Femur (tissue), 1 donor: ENCODE data around the gene LGI2.

Experiments
- DNase-seq: peaks from one replicate; pipeline ENCODE4 v3.0.0-alpha.2; 2017

LGI2 gene

DNA sequence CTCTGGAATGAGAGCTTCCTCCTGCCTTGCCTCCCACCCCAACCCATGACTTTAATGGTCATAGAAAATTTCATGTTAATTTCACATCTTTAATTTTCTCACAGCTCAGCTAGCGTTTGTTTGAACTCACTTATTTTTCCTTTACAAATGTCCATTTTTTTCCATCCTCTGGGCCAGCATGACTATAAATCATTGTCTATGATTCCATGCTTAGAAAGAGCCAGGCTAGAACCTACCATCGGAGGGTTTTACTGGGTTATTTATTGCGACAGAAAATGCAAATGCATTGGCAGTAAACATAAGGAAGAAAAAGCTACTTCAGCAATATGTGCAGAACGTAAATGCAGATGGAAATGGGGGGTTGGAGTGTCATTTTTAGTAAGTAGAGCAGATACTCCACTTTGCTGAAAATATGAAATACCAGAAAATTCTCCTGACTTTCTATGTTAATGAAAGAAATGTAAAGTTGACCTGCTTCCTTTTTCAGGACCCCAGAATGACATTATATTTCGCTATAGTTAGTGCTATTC lies 37.1 kb downstream of the LGI2 start:
- DNase-seq: no peak

DNA sequence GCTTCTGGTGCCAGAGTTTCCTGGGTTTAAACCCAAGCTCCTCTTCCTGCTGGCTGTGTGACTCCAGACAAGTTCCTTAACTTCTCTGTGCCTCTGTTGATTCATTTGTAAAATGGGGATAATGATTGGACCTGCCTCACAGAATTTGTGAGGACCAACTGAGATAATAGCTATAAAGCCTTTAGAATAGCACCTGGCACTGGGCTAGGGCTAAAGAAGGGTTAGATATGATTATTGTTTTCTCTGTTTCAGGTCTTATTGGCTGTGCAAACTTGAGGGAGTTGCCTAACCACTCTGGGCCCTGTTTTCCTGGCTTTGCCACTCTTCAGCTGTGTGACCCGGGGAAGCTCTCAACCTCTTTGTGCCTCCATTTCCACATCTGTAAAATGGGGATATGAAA lies 37.8 kb downstream of the LGI2 start:
- no peak for DNase-seq

DNA sequence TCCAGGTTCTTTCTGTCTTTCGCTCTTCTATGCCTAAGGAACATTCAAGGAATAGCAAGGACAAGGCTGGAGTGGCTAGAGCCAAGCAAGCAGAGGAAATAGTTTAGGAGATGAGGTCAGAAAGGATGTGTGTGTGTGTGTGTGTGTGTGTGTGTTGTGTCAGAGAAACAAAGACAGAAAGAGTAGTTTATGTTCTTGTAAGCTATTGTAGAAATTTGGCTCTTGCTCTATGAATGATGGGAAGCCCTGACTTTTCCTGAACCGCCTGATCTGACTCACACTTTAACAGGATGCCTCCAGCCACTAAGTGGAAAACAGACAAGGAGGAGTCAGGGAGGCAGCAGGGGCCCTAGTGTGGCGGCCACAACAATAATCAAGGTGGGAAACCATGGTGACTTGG lies 39.7 kb downstream of the LGI2 start:
- no peak for DNase-seq

DNA sequence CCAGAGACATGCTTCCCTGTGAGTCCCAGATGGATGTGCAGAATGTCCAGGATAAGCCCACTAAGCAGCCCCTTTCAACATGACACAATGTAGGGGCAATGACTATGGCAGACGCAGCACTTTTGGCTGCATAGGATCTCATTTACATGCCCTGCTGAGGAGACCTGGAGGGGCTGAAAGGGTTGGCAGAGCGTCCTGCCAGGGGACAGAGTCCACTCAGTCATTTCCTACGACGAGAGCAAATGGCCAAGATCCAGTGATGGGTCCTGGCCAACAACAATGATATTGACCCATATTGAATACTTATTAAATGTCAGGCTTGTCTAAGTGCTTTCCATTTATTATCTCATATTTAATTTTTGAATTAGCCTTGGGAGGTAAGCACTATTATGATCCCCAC lies 41.4 kb downstream of the LGI2 start:
- DNase-seq: no peak

DNA sequence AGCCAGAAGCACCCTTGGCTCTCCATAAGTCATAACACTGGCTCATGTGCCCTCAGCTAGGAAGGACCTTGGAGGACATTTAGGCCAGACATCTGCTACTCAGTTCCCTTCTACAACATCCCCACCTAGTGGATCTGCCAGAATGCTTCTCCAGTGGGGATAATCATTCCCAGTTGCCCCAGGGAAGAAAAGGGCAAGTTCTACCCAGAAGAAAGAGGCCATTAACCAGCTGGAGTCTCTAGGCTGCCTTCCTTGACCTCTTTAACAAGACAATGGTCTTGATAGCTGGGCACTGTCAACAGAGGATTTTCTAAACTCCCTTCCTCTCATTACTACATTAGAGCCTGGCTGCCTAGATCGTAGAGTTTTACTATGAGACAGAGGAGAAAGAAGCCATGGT lies 42.0 kb downstream of the LGI2 start:
- no peak for DNase-seq

DNA sequence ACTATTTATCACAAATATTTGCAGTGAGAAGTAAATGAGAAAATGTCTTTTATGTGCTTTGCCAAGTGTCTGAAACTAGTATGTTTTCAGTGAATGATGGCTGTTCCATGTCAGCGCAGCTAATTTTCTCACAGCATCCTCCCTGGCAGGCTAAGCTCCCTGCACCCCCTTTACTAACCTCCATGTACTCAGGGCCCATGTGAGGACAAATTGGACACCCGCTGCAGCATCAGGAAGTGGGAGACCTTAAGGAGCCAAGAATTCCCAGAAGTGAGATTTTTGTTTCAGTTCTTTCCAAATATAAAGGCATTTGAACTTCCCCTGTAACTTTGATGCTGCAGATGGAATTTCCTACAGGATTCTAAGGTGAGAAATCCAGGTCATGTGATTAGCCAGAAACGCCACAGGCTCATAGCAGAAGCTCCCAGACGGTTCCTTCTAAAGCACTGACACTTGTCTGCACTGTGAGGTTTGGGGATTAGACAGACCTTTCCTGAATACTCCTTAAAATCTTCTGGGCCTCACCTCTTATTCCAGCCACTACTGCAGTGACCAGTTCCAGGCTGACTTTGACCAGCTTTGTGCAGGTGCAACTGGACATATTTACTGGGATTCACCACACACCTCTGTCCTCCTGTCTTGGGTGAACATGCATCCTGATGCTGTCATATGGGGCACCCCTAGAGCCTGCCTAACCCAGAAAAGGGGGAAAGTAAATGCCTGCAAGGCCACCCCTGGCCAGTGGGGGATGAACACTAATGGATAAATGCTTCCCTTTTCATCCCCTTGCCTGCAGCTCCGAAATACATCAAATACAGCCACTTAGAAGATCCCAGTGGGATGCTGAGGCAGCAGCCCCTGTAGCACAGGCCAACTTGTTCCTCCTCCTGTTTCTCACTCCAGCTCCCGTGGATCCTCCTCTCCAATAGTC lies 45.9 kb downstream of the LGI2 start:
- no peak for DNase-seq

DNA sequence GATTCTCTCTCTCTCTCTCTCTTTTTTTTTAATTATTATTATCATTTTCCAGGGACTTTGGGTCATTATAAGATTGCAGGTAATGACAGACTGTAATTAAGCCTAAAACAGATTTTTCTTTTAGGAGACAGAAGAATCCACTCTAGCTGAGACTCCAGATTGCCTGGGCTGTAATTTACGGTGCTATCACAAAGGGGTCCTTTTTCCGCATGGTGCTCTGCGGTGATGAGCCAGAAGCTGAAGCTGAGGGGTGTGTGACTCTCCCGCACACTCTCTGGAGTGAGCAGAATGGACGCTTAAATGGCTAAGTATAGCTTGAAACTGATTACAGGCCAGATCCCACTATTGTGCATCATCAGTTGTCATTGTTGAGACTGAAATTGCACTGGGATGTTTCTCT lies 50.0 kb downstream of the LGI2 start:
- DNase-seq: no peak

DNA sequence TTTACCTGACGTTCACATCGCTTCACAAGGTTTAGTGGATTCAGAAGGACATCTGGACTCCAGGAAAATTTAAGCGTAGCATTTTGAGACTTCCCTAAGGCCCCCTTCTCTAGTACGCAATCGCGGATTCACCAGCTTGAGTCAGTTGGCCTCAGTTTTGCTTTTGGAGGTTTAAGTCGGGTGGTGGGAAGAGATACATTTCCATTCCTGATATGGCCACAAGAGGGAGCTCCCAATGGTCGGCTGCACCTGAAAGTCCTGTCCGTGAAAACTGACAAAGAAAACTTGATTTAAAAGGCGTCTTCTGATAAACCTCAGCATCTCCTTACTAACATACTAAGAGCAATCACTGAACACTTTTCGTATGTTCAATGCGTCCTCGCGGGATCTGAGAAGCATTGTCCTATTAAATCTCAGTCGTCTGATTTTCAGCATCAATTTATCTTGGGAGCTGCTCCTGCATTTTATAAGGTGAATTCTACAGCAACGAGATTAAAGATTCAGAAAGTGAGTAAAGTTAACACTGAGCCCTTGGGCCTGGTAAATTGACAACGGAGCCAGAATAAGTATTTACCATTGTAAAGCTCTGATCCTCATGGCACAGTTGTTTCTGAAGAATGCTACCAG lies 50.6 kb downstream of the LGI2 start:
- DNase-seq: peak; percentile 81

DNA sequence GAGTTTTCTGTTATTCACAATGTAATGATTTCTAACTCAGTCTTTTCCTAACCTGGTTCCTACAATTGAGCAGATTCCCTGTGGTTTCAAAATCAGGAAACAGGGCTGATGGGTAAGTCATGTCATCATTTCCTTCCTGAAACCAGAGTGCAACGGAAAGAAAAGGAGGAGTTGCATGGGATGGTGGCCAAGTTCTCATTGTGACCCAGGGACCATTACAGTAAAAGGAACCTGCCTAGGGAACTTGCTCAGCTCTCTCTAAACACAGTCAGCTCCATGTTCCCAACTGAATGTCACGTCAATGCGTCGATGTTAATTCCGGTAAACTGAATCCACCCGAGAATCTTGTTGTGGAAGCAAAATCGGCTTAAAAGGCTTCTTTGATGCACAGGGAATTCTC lies 51.2 kb downstream of the LGI2 start:
- DNase-seq: peak; percentile 78

DNA sequence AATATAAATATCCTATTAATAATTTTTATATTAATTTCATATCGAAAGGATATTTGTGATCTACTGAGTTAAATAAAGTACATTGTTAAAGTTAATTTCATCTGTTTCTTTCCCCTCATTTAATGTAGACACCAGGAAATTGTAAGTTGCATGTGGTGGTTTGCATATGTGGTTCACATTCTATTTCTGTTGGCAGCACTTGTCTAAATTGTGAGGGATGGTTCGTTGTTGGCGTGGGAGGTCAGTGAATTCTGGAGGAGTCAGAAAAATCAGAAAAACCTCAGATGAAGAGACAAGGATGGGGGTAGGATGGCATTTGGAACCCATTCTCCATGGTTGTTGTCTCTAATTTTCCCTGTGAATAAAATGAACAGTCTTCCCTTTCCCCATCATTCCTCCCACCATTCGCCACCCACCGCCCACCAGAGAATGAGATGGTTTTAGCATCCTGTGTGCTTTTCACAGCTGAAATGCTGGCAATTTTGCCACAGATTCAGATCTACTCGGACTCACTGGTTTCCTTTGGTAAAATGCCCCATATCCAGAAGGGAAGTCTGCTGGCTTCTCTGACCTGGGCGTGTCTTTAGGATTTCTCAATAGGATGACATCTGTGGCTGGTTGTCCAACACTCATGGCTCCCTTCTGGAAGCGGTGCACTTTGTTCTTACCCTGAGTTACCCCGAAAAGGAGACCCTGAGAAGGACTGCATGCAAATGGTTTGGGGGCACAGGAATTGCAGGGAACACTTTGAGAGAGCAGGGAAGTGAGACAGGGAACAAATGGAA lies 52.3 kb downstream of the LGI2 start:
- no peak for DNase-seq

DNA sequence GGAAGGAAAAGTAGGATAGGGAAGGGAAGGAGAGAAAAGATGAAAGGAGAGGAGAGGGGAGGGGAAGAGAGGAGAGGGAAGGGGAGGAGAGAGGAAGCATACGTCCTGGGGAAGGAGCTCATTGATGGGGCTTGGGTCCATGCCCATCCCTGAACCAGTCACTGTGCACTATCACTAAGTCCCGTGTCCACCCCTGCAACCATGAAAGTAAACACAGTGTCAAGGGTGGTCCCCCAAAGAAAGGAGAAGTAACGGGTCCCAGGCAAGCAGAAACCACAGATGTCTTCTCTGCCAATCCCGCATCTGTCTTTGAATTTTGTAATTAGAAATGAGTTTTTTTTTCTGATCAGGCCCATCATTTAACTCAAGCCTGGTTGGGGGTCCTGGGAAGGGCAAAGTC lies 55.2 kb downstream of the LGI2 start:
- DNase-seq: no peak

DNA sequence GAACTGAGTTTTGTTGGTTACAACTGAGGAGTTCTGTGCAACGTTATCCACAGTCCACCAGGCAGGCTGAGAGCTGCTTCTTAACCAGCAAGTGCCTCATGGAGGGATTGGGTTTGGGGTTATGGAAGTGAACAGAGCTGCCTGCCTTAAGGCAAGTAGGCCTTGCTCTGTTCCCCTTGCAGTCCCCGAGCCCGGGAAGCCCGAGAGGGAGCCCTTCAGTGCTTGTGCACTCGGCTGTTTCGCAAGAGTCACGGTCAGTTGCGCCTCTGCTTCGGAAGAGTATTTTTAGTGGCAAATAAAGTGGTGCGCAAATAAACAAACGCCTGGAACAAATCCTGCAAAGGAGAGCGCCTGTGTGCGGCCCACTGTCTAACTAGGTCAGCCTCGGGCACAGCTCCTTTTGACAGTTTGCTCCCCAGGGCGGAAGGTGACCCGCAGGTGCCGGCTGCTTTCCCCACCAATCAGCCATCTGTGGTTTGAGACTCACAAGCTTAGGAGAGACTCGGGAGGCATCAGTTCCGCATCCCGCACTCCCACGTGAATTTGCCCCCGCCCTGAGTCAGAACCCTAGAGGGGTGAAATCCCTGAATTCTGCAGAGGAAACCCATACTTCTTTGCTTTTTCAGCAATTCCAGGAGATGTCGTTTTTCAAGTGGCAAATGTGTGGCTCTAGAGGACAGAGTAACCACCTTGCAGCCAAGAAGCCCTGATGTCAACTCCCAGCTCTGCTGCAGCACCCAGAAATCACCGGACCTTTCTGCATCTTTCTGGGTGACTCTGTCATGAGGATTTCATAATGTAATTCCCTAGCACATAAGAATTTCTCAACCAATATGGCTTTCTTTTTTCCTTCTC lies 56.8 kb downstream of the LGI2 start:
- no peak for DNase-seq

DNA sequence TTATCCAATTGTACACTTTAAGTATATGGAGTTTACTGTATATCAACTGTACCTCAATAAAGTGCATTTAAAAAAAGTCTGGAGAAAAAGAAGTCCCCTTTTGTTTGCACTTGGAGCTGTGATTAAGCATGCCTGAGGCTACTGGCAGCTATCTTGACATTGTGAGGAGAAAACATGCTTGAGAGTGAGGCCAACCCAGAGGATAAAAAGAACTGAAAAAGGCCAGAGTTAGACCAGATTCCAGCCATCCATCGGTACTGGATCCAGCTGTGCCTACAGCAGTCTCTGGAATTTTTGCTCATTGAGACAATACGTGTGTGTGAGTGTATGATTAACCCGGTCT lies 57.4 kb downstream of the LGI2 start:
- DNase-seq: no peak

DNA sequence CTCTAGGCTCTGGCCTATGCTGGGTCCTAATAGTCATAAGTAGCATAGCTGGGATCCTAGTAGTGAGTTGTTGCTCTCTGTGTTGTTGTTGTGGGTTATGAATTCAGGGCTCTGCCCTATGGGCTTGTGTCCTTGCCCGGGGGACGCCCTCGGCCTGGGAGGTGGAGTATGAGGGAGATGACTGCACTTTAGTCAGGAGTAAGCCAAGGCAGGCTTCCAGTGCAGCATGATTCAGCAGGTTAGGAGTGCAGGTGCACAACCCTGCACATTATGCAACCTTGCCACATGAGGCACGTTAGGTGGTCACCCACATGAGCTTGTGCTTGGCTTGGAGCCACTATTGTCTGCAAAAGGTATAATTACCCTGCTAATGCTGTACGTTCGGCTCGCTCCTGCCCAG lies 59.6 kb downstream of the LGI2 start:
- no peak for DNase-seq

DNA sequence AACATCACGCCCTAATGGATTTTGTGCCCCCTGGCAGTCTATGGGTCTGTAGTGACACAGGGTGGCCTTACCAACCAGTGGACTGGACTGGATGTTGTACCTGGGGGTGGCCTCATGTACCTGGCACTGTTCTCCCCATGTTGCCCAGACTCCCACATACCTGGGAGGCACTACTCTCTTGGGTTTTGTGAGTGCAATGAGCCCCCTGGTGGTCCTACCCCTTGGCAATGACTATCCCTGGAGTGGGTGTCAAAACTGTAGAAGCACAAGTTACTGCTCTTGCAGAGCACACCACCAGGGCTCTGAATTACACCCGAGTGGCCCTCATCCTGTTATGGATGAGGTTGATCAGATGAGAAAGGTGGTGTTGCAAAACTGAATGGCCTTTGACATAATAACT lies 60.1 kb downstream of the LGI2 start:
- no peak for DNase-seq

DNA sequence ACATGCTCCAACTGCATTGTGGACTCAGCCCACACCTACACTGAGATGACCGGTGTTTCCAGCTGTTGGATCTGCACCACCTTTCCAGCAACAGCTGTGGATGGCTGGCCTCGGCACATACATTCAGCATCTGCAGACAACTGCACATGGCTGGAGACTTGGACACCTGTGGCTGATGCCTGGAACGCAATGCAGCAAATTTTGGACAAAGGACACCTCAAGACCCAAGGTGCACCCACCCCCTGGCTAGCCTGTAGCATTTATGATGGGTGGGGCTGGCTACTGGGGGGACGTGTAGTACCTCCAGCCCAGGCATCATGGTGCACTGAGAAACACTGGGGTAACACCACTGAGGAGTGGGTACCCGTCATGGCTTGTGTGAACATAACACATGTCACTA lies 60.6 kb downstream of the LGI2 start:
- no peak for DNase-seq

DNA sequence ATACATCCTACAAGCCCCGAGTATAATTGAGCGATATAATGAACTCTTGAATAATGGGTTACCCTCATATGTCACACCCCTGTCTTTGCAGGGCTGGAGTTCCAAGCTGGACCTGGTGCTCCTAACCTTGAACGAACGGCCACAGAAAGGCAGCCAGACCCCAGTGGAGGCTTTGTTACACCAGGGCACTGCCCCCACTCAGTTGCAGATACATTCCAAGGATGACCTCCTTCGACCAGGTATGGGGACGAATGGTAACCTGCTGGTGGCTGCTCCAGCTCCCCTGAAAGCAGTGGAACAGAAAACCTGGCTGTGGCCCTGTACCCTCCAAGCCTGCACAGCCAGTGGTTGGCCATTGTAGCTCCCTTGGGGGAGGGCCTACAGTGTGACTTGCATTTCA lies 61.3 kb downstream of the LGI2 start:
- DNase-seq: no peak

DNA sequence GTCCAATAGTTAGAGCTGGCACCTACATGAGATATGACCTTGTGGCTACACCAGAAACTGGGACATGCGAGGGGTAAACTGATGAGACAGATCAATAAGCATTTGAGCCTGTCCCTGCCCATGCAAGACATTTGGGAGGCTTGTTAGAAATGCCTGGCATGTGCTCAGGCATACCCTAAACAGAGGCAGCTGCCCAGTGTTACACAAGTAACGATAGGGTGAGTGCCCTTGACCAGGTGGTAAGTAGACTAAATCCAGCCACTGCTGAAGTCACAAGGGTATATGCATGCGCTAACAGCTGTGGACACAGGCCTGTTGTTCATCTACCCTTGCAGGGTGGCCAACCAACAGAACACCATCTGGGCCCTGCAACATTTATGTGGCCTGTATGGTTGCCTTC lies 61.8 kb downstream of the LGI2 start:
- peak; percentile 43 for DNase-seq

DNA sequence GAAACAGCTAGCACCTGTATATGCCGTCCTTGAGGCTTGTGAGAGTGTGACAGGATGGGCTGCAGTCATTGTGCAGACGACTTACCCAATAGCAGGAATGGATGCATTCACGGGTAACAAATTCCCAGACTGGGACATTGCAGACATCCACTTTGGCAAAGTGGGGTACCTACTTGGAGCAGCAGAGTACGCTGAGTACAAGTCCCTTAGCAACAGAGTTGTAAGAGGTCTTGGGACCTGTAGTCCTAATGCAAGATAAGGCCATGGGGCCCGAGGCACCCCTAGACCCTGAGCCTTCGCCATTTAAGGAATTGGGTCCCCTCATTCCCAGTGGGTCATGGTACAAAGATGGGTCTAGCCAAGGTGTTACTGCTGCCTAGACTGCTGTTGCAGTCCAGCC lies 62.5 kb downstream of the LGI2 start:
- no peak for DNase-seq

DNA sequence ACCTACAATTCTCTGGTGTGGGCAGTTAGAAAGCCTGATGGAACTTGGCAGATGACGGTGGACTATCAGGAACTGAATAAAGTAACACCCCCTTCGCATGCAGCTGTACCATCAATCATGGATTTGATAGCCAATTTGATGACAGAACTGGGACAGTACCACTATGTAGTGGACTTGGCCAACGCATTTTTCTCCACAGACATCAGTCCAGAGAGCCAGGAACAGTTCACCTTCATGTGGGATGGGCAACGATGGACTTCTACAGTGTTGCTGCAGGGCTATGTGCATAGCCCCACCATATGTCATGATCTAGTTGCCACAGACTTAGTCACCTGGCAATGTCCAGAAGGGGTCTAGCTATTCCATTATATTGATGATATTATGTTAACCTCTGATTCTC lies 63.4 kb downstream of the LGI2 start:
- DNase-seq: no peak

DNA sequence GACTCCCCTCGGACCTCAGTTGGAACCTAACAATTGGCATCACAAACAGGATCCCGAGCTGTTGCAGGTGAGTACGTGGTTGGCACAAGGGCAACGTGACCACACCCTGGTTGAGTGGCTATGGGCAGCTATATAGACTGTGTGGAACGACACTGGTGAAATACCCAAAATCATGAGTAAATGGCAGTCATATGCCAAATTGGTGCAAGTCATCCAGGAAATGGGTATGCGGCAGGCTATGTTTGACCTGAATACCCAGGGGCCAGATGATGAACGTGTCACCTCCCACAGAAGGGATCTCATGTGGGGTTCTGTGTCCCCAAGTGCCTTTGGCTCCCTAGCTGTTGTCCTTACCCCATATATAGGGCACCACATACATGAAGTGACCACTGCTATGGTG lies 64.7 kb downstream of the LGI2 start:
- no peak for DNase-seq

DNA sequence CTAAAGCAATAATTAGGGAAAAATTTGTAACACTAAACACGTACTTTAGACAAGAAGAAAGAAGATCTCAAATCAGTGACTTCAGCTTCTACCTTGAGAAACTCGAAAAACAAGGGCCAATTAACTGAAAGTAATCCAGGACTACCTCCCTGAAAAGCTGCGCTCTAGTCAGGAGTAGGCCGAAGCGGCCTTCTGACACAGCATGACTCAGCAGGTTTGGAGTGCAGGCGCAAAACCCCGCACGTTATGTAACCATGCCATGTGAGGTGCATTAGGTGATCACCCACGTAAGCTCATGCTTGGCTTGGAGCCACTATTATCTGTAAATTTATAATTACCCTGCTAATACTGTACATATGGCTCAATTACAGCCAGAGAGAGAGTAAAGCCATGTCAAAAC lies 65.1 kb downstream of the LGI2 start:
- no peak for DNase-seq

DNA sequence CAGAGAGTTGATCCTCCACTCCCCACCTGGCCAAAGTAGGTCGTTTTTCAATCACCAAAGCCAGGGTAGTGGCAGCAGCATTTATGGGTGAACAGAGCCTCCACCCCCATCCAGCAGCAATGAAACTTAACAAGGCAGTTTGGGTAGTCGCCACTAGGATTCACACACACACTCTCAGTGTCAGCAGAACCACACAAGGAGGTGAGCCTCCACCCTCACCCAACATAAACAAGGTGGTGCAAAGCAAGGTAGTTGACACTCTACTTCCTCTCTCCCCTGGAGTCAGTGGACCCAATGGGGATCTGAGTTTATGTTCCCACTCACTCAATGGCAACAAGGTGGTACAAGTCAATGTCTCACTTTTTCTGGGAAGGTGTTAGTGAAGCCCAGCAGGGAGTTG lies 67.5 kb downstream of the LGI2 start:
- no peak for DNase-seq
